ENCODE results near the gene KCNC2.

Gene KCNC2

DNA sequence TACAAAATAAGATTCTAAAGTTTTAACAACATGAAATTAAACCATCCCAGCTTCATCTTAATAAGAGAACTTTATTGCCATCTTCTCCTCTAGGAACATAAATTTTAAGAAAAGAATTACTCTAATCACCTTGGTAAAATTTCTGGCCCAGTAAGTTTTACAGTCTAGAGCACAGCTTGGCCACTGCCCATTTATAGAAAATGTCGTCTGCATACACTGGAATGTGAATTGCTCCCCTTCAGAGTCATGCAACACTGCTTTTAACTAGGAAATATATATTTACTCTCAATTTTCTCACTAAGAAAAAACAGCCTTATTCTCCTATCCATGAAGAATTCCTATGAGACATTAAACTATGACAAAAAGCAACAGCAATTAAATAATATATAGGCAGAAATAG, 48.2 kb downstream of the KCNC2 start:
- no peak for DNase-seq (ENCODE audit: low read depth)

- DNase-seq (ENCODE audit: low read depth) = no peak
Measured at GRCh38 chr12:75157385-75157784, 52.3 kb downstream of the KCNC2 start.

DNA sequence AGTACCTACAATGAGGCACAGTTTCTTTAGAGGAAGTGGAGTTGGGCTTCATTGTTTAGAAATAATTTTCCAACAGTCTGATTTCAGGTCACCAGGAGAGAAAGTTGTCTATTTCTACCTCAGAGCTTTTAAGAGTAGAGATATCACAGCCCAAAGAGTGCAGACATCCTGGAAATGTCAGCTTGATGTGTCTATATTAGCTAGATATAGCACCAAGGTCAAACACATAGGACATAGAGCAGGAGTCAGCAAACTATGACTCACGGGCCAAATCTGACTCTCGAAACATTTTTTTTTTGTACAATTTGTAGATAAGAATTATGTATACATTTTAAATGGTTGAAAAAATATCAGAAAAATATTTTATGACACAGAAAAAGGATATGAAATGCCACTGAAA, 53.7 kb downstream of the KCNC2 start:
- no peak for DNase-seq (ENCODE audit: low read depth)

DNA sequence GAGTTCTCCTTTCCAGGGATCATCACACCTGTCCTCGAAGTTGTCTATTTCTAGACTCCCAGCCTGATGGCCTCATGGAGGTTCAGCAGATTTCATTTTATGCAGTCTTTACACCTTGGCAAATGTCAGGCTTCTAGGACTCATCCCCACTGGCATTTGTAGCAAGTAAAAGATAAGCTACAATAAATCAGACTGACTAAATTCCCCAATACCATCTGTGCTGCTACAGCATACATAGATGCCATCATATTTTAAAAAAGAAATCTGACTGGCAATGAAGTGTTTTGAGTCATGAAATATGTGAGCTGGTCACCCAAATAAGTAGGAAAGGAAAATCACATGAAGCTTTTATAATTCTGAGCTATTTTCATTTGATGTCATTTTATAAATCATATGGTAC, 55.3 kb downstream of the KCNC2 start:
- DNase-seq (ENCODE audit: low read depth) = no peak

DNA sequence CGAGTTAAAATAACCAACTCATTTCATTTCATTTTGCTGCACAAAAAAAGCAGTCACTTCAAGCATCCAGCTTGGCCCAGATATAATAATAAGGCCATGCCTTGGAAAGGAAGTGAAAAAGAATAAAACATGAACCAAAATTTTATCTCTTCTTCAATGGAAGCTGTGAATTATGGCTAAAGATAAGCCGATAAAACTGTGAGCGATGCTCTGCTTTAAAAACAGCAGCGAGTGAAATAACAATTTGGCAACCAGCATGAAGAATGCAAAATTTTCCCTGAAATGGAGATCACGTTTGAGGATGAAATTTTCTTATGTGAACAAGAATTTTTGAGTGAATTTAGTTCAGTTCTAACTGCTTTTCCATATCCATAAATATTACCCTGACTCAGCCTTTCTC, 70.4 kb downstream of the KCNC2 start:
- no peak for DNase-seq (ENCODE audit: low read depth)

- peak; percentile 13 for DNase-seq (ENCODE audit: low read depth)
Measured at GRCh38 chr12:75137896-75138295, 71.7 kb downstream of the KCNC2 start.

GRCh38 chr12:75135026-75135425, 74.6 kb downstream of the KCNC2 start:
- no peak for DNase-seq (ENCODE audit: low read depth)

- no peak for DNase-seq (ENCODE audit: low read depth)
Measured at GRCh38 chr12:75130811-75131210, 78.8 kb downstream of the KCNC2 start.

DNA sequence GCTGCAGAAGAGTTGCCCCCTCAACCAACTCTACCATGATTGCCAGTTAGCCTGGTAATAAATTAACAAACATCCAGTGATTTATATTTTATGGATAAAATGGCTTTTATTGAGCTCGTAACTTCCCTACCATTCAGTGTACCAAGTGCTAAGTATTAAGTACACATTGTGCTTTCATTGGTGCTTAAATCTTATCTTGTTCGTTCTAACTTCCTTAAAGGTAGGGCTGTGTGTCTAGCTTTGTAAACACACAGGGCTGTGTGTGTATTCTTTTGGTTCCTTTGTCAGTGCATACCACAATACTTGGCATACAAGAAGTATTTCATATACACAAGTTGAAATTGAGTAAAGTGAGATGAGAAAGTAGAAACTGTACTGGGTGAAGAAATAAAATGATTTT, 80.4 kb downstream of the KCNC2 start:
- DNase-seq (ENCODE audit: low read depth) = no peak

GRCh38 chr12:75121036-75121705, 88.5 kb downstream of the KCNC2 start:
- no peak for DNase-seq (ENCODE audit: low read depth)

DNA sequence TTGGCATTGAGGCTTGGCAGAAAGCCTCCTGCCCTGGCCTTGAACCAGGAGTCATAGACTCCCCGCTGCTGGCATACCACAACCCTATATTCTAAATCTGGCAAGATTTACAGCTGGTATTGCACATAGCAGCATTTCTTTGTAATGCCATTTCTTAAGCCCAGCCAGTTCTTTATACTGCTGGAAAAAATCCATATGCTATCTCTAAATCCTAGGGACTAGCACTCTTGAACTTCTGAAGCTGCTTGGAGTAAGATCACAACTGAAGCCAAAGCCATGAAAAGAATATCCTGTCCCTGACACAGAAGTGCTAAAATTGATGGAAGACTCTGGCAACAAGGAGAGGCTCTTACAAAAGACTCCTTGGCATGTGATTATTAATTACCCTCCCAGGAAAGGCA, 89.3 kb downstream of the KCNC2 start:
- no peak for DNase-seq (ENCODE audit: low read depth)

GRCh38 chr12:75116646-75117198, 92.9 kb downstream of the KCNC2 start:
- no peak for DNase-seq (ENCODE audit: low read depth)

DNA sequence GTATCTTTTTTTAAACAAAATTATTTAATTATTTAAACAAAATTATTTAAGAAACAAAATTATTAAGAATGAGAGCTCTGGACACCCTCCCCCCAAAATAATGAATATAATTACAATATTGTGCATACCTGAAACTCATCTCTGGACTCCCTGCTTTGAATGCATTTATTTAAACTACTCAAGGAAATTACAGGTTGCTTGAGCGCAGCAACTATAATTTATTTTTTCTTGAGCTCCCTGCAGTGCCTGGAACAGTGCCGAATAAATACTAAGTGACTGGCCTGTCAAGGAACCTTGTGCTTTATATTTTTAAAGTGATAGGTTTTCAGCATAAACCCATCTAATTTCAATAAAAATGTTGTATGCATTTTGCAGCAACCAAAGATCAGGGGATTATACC, 93.9 kb downstream of the KCNC2 start:
- no peak for DNase-seq (ENCODE audit: low read depth)

DNA sequence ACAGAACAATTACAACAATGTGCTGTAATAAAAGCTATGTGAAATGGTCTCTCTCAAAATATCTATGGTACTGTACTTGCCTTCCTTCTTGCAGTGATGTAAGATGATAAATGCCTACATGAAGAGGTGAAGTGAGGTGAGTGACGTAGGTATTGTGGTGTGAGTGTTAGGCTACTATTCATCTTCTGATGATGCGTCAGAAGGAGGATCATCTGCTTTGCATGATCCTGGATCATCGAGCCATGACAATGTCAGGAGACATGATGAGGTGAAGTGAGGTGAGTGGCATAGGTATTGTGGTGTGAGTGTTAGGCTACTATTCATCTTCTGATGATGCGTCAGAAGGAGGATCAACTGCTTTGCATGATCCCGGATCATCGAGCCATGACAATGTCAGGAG, 105.8 kb downstream of the KCNC2 start:
- DNase-seq (ENCODE audit: low read depth) = no peak

GRCh38 chr12:75101781-75102180, 107.9 kb downstream of the KCNC2 start:
- no peak for DNase-seq (ENCODE audit: low read depth)

DNA sequence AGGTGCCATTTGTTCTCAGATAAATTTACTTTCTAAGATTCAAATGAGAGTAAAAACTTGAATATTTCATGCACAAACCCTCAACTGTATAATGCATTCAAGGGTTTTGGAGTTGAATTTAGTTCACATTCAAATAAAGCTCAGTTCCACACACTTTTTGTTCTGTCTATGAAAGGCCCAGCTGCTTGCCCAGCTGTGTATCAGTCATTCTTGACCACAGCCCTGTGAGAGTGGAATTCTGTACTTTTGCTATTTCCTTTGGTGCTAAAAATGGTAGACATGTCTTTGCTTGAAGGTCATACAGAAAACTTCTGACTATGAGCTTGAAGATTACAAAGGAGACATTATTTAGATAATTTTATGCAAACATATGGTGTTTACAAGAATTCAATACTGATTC, 110.4 kb downstream of the KCNC2 start:
- no peak for DNase-seq (ENCODE audit: low read depth)

DNA sequence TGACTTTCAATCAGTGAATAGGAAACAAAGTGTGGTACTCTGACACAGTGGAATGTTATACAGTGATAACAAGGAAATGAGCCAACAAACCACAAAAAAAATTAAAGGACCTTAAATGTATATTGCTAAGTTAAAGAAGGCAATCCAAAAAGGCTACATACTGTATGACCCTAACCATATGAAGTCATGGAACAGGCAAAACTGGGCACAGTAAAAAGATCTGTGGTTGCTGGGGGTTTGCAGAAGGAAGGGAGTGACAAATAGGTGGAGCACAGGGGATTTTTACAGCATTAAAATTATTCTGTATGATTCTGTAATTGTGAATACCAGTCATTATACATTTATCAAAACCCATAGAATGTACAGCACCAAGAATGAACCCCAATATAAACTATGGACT, 112.6 kb downstream of the KCNC2 start:
- DNase-seq (ENCODE audit: low read depth) = no peak

- DNase-seq (ENCODE audit: low read depth) = peak; percentile 3
Measured at GRCh38 chr12:75087654-75088053, 122.0 kb downstream of the KCNC2 start.

DNA sequence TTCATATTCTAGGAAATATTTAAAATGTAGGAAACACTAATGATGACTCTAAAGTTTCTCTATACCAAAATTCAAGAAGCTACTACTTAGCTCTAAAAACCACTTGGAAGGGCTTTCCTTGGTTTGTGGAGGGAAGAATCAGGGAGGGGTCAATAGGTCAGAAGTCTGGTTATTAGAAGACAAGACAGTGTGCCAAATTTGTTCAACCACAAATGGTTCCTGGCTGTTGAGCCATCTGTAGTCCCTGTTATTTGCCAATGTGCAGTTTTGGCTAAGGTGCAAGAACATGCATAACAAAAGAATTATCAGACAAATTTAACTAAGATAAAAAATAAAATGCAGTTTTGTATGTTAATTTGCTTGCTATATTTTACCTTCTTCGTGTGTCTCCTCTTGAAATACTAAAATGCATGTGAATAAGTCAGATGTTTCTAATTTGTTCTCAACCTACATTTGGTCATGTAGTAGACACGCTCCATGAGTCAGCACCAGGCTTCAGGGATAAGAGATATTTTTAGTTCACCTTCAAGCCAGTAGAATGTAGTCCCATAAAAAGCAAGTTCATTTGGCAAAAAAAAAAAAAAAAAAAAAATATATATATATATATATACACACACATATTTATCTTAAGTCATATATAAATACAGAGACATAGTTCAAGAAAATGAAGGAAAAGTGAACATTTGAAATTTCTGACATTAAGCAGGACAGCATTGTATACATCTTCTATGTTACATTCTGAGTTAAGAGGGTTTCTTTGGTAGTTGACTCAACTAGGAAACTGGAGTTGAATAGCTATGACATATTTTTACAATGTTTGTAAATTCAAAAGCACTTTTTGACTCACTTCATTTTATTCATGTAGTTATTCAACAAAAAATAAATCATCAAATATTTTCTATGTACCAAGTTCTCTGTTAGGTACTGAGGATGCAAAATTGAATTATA, 123.3 kb downstream of the KCNC2 start:
- DNase-seq (ENCODE audit: low read depth) = peak; percentile 9

- no peak for DNase-seq (ENCODE audit: low read depth)
Measured at GRCh38 chr12:75081305-75081704, 128.3 kb downstream of the KCNC2 start.

DNA sequence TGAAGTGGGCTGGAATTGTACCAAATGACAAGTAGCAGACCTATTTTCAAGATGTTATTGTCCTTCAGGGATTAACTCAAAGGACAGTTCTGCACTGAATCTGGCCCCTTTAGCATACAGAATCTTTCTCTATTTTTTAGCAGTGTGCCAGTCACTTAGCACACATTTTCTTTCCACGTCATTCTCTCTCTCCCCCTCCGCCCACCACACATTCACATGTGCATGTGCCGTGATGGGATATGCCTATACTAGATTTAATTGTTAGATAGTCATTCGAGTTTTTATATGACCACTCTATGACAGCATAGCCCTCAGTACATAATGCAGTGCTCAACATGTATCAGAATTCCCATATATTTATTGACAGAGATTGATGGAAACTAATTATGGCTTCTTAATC, 129.1 kb downstream of the KCNC2 start:
- DNase-seq (ENCODE audit: low read depth) = no peak

GRCh38 chr12:75065482-75065881, 144.2 kb downstream of the KCNC2 start:
- no peak for DNase-seq (ENCODE audit: low read depth)

GRCh38 chr12:75062691-75063090, 146.9 kb downstream of the KCNC2 start:
- DNase-seq (ENCODE audit: low read depth) = no peak

Data from iris pigment epithelial cell (primary cell).